ENCODE measurements around the gene FGF4.

GRCh38 chr11:69775163-69775755, at the start of gene FGF4:
- TF ChIP-seq, protein P1, sequence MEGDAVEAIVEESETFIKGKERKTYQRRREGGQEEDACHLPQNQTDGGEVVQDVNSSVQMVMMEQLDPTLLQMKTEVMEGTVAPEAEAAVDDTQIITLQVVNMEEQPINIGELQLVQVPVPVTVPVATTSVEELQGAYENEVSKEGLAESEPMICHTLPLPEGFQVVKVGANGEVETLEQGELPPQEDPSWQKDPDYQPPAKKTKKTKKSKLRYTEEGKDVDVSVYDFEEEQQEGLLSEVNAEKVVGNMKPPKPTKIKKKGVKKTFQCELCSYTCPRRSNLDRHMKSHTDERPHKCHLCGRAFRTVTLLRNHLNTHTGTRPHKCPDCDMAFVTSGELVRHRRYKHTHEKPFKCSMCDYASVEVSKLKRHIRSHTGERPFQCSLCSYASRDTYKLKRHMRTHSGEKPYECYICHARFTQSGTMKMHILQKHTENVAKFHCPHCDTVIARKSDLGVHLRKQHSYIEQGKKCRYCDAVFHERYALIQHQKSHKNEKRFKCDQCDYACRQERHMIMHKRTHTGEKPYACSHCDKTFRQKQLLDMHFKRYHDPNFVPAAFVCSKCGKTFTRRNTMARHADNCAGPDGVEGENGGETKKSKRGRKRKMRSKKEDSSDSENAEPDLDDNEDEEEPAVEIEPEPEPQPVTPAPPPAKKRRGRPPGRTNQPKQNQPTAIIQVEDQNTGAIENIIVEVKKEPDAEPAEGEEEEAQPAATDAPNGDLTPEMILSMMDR (IDR thresholded peaks at IDR 0.05), result no peak
- no peak for TF ChIP-seq POLR2AphosphoS5 (IDR thresholded peaks at IDR 0.05)
- no peak for TF ChIP-seq POLR2A (IDR thresholded peaks at IDR 0.05)
- TF ChIP-seq EP300 (IDR thresholded peaks at IDR 0.05; ENCODE audit: low read depth), result no peak

Data from transverse colon (tissue), 4 donors.